OCI-LY7 (cell line): ENCODE results near the gene FBLN1.

Experiments used
- CTCF ChIP-seq: fragments of 200-600 bp; sonication (generic); conservative IDR thresholded peaks from 2 replicates; pipeline ENCODE4 v1.5.1; 2014; ENCODE audit warnings: mild to moderate bottlenecking, antibody characterized with exemption, low read length, moderate library complexity, mixed read lengths
- EZH2phosphoT487 ChIP-seq: fragments of 200-600 bp; sonication (generic); IDR thresholded peaks from 2 replicates; pipeline ENCODE4 v1.6.1; 2018; ENCODE audit warnings: low read depth, borderline replicate concordance, mild to moderate bottlenecking, mixed run types, antibody characterized with exemption, low read length, moderate library complexity, mixed read lengths

- TF ChIP-seq CTCF (no peak), EZH2phosphoT487 (no peak)
Measured at GRCh38 chr22:45648301-45649117, 145.8 kb downstream of the FBLN1 start.
